ENCODE results near the gene KCNQ1.
A peak's percentile ranks its signal among the peaks of the same experiment; 100 is the strongest.
"Not testable (repeated sequence)": the region's sequence is repeated elsewhere in the genome, so short reads cannot be mapped to it uniquely, and the experiment has no call there.

Gene KCNQ1

DNA sequence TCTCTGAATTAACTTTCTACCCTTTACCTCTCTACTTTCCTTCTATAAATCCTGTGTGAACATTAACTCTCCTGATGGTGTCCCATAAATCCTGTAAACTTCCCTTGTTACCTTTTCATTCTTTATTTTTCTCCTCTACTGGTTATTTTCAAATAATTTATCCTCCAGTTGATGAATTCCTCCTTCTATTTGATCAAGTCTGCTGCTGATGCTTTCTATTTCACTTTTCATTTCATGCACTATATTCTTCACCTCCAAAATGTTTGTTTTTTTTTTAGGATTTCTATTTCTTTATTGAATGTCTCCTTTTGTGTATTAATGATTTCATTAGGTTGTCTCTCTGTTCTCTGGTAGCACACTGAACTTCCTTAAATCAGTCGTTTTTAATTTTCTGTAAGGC lies 186.4 kb downstream of the KCNQ1 start:
- DNase-seq, result no peak

GRCh38 chr11:2639763-2640162 lies 195.0 kb downstream of the KCNQ1 start:
- not testable (repeated sequence) for DNase-seq

- no peak for DNase-seq
These were observed 196.8 kb downstream of the KCNQ1 start for GRCh38 chr11:2641623-2642022.

- no peak for DNase-seq
These were observed 198.9 kb downstream of the KCNQ1 start for GRCh38 chr11:2643746-2644145.

GRCh38 chr11:2644844-2645778 lies 200.3 kb downstream of the KCNQ1 start:
- no peak for DNase-seq

GRCh38 chr11:2645779-2646118 lies 200.9 kb downstream of the KCNQ1 start:
- DNase-seq, result no peak

DNA sequence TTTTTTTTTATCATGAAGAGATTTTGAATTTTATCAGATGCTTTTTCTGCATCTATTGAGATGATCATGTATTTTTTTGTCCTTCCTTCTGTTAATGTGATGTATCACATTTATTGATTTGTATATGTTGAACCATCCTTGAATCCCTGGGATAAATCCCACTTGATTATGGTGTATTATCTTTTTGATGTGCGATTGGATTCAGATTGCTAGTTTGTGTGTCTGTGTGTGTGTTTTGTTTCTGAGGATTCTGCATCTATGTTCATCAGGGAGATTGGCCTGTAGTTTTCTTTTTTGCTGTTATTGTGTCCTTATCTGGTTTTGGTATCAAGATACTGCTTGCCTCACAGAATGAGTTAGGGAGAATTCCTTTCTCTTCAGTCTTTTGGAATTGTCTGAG lies 202.4 kb downstream of the KCNQ1 start:
- DNase-seq, result no peak

DNA sequence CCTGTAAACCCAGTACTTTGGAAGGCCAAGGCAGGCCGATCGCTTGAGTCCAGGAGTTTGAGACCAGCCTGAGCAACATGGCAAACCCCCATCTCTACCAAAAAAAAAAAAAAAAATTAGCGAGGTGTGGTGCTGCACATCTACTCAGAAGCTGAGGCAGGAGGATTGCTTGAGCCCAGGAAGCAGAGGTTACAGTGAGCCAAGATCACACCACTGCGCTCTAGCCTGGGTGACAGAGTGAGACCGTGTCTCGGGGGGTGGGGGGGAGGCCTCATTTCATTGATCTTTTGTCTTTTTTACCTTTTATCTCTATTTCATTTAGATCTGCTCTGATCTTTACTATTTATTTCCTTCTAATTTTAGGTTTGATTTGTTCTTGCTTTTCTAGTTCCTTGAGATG lies 203.1 kb downstream of the KCNQ1 start:
- no peak for DNase-seq

DNA sequence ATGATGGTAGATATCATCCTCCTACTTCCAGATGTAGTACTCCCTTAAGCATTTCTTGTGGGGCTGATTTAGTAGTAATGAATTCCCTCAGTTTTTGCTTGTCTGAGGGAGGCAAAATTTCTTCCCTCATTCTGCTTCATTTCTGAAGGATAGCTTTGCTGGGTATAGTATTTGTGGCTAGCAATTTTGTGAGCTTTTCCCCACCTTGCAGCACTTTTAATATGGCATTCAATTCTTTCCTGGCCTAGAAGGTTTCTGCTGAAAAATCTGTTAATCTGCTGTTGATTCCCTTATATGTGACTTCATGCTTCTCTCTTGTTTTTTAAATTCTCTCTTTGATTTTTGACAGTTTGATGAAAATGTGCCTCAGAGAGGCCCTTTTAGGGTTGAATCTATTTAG lies 204.6 kb downstream of the KCNQ1 start:
- DNase-seq, result no peak

GRCh38 chr11:2649848-2650247 lies 205.0 kb downstream of the KCNQ1 start:
- no peak for DNase-seq

DNA sequence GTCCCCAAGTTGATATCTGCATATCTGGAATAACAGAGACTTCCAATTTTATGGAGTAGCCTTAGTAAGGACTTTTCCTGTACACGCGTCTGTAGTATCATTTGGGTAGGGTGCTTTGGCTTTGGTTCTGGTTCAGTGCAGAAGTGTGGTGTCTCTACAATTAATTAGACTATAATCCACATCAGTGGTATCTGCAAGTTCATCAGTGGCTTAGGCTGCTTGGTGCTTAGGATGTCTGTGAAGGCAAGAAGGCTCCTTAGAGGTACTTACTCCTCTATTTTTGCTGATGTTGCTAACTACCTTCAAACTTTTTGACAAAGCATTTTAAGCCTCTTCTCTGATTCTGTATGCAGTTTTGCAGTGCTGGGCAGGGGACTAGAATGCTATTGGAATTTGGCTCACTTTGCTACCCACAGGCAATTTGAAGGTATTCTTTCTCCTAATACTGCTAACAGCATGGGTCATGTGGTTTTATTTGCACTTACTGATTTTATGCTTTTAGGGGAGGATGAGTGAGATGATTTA lies 205.6 kb downstream of the KCNQ1 start:
- no peak for DNase-seq

- DNase-seq, result no peak
These were observed 206.3 kb downstream of the KCNQ1 start for GRCh38 chr11:2651054-2651617.

- no peak for DNase-seq
These were observed 207.0 kb downstream of the KCNQ1 start for GRCh38 chr11:2651826-2652271.

DNA sequence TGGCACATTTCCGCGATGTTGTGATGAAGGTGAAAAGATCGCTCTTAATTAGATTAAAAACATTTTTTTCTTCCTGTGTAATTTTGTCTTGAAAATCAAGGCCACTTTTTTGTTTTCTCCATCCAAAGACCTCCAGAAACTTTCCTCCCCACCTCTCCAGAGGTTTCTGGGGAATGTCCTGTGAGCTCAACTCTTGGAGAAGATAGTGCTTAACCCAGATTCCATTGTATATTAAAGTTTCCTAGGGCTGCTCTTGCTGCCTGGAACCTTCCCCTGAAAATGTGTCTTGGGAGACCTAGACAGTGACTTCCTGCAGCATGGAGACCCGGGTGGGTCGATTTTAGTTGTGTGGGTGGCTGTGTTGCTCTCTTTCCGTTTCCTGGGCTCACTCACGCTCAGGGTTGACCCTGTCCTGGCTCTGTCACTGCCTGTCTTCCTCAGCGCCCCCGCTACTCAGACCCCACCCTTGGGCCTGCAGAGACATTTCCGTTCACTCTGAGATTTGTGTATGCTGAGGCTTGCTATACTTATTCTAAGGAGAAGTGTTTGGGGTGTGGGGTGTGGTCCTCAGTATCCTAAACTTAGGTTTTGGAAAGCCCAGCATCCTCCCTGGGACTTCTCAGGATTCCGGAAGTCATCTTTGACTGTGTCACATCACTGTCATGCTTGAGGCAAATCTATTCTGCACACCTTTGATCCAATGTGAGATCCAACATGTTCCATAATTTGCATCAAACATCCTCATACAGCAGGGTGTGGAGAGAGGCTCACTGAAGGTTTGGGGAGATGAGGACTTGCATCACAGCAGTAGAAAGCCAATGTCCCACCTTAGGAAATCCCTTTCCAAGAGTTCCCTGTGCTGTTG lies 207.8 kb downstream of the KCNQ1 start:
- DNase-seq, result no peak

GRCh38 chr11:2653198-2653551 lies 208.4 kb downstream of the KCNQ1 start:
- no peak for DNase-seq

- no peak for DNase-seq
These were observed 209.3 kb downstream of the KCNQ1 start for GRCh38 chr11:2653930-2654739.

DNA sequence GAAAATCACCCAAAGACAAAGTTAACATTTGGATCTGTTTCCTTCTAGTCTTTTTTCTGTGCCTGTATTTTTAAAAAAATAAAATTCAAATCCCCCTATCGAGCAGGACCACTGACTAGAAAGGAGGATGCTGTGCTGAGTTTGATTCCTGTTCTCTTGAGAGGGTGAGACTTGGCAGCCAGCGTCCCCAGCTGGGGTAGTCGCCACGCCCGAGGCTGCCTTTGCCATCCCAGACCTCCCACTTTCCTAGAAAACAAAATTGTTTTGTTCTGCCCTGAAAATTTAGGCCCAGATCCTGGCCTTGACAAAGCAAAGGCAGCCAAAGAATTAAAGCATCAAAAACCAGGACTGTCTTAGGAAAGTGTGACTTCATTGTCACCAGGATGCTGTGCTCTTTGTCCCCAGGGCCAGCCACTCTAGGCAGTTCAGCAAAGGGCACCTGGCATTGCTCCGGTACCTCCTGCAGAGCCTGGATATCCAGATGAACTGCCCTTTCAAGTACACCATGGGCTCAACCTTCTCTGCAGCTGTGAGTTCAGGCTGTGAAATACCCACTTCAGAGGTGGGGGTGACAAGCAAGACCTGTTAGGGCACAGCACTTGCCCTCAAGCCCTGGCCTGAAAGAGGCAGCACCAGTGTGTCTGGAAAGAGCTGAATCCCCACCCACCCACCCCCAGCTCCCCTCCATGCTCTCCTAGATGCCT lies 210.4 kb downstream of the KCNQ1 start:
- DNase-seq, result no peak

DNA sequence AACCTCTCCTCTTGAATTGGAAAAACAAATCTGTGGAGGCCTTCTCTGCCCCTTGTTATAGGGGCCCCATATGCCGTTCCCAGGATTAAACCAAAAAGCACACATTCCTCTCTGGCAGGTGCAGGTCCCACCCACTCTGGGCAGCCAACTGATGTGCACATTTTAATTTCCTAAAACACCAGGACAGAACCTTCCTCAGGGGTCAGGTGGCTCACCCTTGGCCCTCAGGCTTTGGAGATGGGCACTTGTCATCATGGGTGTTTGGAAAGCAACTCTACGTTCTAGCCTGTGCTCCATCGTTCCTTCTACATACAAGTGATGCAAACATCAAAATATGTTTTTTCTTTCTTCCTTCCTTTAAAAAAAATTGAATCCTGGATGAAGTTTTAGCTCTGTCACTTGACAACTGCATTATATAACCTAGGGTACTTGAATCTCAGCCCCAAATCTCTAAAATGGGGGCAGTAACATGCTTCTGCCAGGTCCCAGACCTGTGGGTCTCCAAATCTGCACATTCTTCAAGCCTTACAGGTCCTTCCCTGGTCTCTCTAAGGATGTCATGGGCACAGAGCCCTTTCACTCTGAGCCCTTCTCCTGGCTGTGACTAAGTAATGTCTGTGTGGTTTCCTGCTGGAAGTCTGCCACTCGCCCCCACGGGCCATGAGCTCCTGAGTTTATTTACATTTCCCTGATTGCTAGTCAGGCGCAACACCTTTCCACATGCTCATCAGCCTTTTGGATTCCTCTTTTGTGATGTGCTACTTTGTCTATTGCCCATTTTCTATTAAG lies 211.2 kb downstream of the KCNQ1 start:
- DNase-seq, result peak; percentile 56

DNA sequence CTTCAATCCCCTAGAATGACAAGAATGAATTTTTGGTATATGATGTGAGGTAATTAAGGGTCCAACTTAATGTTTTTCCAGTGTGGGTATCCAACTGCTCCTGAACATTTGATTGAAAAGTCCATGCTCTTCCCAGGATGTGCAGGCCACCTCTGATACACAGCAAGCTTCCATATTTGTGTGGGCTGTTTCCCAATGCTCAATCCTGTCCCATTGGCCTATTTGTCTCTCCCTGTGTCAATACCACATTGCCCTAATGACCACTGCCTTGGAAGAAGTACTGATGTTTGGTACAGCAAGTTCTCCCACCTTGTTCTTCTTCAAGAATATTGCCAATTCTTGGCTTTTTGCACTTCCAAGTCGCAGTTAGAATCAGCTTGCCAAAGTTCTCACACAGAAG lies 212.1 kb downstream of the KCNQ1 start:
- DNase-seq, result no peak

DNA sequence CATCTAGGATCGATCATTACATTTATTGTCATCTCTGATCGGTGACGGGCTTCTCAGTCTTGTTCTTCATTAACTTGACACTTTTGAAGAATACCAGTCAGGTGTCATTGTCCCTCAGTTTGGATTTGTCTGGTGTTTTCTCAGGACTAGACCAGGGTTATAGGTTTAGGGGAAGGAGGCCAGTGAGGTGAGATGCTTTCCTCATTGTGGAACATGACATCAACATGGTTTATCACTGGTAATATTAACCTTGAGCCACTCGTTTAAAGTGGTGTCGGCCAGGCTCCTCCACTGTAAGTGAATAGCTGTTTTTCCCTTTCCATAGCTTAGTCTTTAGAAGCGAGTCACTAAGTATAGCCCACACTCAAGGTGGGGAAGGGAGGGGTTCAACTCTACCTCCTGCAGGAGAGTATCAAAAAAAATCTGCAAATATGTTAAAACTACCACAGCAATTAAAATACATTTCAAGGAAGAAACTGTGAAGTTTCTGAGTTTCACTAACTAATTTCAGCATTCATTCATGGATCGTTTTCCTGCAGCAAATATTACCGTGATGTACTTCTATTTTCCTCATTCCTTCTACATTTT lies 213.0 kb downstream of the KCNQ1 start:
- DNase-seq, result no peak
